Central memory CD4-positive, alpha-beta T cell (primary cell): ENCODE measurements around the gene FBLL1.
"Not testable (repeated sequence)": the region's sequence is repeated elsewhere in the genome, so short reads cannot be mapped to it uniquely, and the experiment has no call there.

Source experiments
- DNase-seq: peaks from one replicate; pipeline ENCODE4 v3.0.0; 2022
- total RNA-seq, 3 experiments: gene quantifications; one replicate each; lab custom pipeline; 2026; lab: John Stamatoyannopoulos, UW

FBLL1 gene
- 0 to 0.11 (median 0.05) reads per million in 3 experiments for total RNA-seq

DNA sequence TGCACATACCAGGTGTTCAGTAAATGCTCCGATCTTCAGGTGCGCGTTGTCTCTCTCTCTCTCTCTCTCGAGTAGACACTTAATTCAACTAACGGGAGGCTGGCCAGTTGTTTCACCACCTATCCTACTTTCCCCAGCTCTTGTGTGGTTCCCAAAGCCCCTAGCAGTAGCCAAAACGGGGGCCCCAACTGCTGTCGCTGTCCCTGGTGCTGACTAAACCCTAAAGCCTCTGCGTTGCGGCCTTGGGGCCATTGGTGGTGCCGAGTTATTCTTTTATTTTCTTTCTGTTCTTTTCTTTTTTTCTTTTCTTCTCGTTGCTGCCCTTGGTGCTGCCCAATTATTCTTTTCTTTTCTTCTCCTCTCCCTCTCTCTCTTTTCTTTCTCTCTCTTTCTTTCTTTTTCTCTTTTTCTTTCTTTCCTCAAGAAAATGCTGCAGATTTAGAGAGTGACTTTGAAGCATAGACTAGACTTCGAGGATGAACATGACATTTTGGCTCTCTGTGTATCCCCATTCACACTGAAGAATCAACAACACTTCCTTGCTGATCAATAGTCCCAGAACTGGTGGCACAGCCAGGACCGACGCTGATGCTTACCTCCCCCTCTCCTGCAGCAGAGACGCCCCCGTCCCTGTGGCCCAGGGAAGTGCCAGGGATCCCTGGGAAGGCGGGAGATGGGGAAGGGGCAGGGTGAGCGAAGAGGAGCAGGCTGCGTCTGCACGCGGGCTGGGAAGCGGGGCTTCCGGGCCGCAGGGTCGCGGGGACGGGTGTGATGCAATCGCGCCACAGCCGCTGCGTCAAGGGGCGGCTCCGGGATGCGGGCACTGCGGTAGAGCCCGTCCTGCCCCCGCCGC lies at the start of gene FBLL1:
TSS of gene FBLL1 (plus strand) at position 785 of the 853 bp plus-strand sequence. CDS start 200 bp downstream, outside the sequence.
- DNase-seq: no peak

DNA sequence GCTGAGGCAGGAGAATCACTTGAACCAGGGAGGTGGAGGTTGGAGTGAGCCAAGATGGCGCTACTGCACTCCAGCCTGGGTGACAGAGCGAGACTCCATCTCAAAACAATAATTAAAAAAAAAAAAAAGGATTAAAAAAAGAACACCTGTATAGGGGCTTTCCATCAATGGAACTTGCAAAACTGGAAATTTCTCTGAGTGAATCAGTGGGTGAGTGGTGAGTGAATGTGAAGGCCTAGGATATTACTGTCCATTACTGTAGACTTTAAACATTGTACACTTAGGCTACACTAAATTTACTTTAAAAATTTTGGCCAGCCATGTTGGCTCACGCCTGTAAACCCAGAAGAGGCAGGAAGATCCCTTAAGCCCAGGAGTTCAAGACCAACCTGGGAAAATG lies 48.5 kb upstream of the FBLL1 start:
- no peak for DNase-seq

DNA sequence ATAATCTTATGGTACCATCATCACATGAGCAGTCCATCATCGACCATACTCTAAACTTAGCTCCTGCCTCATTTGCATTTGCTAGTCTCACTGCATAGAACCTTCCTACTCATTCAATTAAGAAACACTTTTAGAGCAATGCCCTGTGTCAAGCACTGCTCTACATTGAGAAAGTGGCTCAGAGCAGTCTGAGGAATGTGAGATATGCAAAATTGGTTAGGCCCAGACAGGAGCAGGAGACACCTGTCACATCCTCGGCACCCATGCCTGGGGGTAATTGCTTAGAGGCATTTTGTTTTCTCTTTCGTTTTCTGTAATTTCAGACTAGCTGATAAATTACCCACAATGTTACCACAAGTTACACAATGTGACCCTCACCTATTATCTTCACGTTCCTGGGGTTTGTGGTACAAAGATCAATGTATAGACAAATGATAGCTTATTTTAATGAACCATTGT lies 47.7 kb upstream of the FBLL1 start:
- peak; percentile 1 for DNase-seq

DNA sequence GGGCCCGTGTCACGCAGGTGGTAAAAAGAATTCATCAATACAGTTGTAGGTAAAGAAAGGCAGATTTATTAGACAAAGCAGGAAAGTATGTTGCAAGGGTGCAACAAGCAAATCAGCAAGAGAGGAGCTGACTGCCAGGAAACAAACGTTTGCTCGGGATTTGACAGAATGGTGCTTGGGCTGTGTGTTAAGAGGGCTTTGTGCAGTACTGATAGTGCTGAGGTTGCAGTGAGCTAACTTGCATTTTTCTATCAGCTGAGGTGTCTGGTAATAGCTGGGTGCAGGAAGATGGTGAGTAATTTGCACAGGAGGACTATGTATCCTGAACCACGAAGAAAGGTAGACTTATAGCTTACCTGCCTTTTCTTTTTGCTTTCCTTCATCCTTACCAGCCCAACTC lies 46.7 kb upstream of the FBLL1 start:
- no peak for DNase-seq

DNA sequence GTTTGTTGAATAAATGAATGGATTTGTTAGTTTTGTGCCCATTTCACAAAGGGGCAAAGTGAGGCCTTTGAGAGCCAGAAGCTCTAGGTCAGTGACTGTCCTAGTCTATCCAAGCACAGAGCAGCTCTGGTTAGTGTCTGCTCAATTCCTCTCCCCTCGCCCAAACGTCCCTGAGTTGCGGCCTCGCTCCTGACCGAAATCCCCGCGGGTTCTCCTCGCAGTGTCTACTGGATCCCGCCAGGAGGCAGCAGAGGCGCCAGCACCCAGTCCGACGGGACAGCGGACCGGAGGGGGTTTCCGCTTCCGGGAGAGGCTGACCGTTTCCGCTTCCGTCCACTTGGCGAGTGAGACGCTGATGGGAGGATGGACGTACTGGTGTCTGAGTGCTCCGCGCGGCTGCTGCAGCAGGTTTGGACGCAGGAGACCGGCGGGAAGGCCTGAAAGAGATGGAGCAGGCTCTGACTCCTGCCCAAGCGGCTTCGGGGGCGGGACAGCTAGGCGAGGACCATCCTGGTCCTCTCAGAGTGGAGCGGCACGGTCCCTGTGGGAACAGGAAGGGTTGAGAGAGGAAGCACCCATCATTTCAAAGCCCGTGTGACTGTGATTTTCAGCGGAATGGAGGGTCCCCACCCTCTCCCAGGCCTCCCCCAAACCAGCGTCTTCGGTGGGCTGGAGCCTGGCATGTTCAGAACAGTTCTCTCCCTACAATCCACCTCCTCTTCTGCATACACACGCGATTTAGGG lies 42.8 kb upstream of the FBLL1 start, which contains the start of gene RARS1:
TSS of gene RARS1 (plus strand) at position 336 of the 744 bp plus-strand sequence. CDS start at position 364, 28 bp downstream.
- DNase-seq: peak; percentile 77

DNA sequence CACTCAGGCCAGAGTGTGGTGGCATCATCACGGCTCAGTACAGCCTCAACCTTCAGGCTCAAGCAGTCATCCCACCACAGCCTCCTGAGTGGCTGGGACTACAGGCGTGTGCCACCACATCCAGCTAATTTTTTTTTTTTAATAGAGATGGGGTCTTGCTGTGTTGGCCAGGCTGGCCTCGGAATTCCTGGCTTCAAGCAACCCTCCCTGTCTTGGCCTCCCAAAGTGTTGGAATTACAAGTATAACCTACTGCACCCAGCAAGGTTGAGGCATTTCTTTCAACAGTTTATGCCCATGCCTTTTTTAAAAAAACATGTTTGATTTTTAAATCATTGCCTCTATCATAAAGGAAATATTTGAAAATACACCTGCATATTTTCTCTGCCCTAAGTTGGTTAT lies 40.0 kb upstream of the FBLL1 start:
- DNase-seq: no peak

DNA sequence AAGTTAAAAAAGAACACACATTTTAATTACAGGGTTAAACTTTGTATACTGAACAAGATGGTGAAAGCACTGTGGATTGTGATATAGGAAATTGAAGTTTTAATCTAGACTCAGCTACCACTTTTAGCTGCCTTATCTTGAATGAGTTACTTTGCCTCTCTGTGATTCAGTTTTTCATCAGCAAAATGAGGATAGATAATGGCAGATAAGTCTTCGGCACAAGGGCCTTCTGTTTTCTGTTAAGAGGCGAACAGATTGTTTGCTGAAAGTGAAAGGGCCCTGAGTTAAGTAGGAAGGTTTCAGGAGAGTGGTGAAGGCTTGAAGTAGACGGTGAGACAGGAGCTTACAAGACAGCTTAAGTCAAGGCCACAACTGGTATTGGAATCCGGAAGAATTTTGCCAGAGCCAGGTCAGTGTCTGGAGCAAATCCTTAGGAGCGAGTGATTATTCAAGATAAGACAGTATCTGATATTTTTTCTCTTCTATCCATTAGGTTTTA lies 35.0 kb upstream of the FBLL1 start:
- DNase-seq: no peak

DNA sequence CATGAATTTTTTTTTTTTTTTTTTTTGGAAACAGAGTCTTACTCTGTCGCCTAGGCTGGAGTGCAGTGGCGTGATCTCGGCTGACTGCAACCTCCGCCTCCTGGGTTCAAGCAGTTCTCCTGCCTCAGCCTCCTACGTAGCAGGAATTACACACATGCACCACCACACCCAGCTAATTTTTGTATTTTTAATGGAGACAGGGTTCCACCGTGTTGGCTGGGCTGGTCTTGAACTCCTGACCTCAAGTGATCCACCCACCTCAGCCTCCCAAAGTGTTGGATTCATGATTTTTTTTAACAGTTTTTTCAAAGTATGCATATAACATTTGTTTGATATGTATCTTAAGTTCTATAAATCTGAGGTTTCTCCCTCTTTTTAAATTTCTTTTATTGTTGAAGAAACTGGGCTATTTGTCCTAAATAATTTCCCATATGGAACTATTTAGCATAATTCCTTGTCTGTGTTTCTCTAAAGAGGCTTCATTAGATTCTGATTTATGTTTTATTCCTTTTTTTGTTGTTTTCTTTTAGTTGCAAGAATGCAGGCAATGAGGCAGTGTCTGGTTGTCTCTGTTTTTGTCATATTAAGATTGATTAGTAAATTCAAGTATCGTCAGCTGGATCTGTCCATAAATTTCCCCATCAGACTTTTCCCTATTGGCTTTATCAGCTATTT lies 26.4 kb upstream of the FBLL1 start:
- DNase-seq: no peak

DNA sequence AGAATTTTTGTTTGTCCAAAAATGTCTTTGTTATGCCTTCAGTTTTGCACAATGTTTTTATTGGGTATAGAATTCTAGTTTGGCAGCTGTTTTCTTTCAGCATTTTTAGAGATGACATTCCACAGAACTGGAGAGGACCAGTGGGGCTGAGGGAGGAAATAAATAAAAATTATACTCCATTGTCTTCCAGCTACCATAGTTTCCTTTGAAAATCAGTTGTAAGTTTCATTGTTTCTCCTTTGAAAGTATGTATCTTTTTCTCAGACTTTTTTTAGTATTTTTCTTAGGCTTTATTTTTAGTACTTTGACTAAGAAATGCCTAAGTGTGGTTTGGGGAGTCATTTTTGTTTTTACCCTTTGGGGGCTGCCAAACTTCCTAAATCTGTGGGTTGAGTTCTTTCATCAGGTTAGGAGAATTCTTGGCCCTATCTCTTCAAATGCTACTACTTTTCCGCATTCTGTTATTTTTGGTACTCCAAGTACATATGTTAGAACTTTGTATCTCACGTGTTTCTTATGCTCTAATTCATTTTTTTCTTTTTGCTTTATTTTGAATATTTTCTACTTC lies 15.2 kb upstream of the FBLL1 start:
- DNase-seq: no peak

DNA sequence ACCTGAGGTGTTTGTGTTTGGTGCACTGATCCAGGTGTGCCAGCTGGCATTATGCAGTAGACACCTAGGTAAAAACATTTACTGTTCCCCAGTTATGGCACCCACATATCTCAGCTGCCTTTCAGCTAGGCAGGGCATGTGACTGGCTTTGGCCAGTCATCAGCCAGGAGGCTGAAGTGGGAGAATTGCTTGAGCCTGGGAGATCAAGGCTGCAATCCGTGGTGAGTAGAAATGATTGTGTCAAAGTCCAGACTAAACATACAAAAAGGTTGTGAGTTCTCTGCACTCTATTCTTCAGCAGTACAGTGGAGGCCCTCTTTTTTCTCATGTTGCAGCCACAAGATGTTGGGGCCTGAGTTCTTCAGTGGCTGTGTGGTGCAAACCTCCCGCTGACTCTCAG lies 3.2 kb upstream of the FBLL1 start:
- DNase-seq: no peak

DNA sequence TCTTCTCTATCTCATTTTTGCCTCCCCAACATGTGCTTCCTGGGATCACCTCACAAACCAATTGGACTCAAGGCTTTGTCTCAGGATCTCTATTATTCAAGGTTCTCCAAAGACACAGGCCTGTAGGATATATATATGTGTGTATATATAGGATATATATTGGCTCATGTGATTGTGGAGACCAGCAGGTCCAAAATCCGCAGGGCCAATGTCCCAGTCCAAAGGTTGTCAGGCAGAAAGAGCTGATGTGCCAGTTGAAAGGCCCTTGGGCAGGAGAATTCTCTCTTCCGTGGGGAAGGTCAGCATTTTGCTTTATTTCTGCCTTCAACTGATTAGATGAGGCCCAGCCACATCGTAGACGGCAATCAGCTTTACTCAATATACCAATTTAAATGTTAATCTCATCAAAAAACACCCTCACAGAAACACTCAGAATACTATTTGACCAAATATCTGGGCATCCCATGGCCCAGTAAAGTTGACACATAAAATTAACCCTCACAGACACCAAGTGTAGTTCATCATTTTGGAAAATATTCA lies 1.3 kb upstream of the FBLL1 start:
- no peak for DNase-seq

DNA sequence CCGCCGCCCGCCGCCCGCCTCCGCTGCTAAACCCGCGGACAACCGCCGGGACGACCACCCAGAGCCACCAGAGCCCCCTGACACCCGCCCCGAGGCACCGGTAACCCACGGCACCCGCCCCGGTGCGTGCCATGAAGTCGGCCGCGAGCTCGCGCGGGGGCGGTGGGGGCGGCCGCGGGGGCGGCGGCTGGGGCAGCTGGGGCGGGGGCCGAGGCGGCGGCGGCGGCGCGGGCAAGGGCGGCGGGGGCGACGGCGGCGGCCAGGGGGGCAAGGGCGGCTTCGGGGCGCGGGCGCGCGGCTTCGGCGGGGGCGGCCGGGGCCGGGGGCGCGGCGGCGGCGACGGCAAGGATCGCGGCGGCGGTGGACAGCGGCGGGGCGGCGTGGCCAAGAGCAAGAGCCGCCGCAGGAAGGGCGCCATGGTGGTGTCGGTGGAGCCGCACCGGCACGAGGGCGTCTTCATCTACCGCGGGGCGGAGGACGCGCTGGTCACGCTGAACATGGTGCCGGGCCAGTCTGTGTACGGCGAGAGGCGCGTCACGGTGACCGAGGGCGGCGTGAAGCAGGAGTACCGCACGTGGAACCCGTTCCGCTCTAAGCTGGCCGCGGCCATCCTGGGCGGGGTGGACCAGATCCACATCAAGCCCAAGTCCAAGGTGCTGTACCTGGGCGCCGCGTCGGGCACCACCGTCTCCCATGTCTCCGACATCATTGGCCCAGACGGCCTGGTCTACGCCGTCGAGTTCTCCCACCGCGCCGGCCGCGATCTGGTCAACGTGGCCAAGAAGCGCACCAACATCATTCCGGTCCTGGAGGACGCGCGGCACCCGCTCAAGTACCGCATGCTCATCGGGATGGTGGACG lies 499 bp downstream of the FBLL1 start:
- no peak for DNase-seq

DNA sequence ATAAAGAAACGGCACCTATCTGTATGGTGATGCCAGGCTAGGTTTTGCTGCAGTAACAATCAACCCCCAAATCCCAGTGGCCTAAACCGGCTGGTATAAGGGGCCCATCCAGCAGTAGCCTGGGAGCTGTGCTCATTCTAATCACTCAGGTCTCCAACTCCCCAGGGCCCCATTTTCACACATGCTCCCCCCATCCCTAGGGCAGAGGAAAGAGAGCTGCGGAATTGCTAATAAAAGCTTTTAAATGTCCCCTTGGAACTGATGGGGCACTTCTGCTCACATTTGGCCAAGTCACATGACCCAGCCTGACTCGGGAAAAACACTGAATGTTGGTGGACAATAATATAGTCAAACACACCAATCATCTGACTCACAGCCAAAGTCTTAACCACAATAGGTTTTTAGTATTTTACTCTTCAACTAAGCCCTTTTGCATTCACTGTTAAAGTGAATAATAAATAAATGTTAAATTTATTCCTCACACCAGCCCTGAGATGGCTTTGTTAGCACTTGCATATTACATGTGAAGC lies 1.6 kb downstream of the FBLL1 start:
- no peak for DNase-seq

DNA sequence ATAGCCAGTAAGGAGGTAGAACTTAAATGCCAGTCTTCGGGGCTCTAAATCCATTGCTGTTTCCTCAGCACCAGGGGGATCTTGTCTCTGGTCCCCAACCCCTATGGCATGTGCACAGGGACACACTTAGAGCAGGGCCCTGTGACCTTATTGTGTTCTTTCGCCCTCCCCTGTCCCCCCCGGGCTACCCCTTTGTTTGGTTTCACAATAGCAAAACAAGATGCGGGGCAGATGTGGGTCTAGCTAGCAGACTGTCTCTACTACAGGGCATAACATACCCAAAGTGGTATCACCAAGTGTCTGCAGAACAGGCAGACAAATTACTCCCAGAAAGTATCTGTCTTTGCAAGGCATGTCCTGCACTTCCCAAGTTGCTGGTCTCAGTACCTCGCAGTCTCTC lies 2.1 kb downstream of the FBLL1 start:
- no peak for DNase-seq

DNA sequence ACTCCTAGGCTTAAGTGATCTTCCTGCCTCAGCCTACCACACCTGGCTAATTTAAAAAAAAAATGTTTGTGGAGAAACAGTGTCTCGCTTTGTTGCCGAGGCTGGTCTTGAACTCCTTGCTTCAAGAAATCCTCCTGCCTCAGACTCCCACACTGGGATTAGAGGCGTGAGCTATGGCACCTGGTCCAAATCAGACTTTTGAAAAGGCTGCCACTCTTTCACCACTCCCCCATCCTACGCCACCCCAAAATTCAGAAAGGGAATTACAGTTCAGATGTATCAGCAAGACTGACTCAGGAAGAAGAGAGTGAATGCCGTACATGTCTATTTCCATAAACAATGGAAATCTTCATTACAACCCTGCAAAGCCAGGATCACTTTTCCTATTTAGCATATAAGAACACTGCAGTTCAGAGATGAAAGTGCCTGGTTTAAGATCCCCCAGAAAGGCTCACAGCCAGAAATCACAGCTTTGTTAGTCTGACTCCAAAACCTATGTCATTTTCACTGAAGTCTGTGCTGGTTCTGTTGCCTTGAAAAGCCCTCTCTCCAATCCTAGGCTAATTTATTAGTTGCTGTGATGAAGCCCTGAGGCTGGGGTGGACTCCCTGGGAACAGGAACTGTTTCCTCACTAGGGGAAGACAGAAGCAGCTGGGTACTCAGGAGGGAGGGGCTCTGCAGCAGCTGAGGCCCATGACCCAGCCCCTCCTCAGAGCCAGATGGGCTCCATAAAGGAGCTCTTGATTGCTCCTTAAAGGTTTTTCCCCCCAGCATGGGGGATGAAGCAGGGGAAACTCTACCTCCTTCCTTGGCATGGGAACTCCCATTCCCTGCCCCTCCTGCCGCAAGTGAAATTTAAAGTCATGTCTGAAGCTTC lies 3.1 kb downstream of the FBLL1 start:
- no peak for DNase-seq

DNA sequence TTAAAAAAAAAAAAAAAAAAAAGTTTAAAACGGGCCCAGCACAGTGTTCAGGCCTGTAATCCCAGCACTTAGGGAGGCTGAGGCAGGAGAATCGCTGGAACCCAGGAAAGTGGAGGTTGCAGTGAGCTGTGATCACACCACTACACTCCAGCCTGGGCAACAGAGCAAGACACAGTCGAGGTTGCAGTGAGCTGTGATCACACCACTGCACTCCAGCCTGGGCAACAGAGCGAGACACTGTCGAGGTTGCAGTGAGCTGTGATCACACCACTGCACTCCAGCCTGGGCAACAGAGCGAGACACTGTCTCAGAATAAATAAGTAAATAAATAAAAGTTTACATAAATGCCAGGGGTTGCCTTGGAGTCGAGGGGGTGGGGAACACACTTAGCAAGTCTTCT lies 5.2 kb downstream of the FBLL1 start:
- DNase-seq: not testable (repeated sequence)

DNA sequence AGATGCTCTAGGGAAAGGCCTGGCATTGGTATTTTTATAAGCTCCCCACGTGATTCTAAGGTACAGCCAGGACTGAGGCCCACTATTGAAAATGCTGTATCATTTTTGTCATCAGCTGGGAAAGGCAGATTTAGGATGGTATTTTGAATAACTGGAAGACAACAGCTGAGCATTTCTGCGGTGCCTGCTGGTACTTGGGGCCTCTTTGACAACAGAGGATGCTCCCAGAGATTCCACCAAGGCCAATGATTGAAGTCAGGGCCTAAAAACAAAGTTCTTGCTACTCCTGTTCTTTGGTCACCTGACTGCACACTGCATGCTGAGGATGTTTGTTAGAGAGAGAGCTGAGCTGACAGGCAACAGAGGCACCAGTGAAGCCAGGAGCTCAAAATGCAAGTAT lies 8.1 kb downstream of the FBLL1 start:
- DNase-seq: no peak

DNA sequence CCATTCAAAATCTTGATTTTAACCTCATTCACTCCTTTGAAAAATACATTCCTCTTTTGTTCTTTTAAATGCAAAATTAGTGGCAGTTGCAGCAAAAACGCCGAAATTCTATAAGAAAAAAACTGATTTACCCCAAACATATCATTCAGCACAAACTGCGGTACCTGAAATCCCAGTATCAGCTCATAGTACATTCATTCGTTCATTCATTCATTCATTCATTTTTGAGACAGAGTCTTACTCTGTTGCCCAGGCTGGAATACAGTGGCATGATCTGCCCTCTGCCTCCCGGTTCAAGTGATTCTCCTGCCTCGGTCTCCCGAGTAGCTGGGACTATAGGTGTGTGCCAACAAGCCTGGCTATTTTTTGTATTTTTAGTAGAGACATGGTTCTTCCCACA lies 20.4 kb downstream of the FBLL1 start:
- DNase-seq: no peak

DNA sequence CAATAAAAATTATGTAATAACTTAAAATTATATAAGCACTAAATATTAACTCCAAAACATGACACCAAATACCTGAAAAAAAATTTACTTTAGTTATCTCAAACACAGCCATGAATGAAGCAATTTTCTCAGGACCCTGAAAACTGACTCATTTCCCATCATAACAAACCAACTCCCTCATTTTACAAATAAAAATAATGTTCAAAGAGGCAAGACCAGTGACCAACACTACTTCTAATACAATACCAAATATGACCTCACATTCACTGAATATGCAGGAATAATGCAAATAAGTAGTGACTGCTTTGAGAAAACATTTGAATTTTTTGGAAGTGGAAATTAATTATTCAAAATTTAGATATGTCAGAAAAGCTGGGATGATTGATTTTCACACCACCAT lies 21.6 kb downstream of the FBLL1 start:
- DNase-seq: no peak

DNA sequence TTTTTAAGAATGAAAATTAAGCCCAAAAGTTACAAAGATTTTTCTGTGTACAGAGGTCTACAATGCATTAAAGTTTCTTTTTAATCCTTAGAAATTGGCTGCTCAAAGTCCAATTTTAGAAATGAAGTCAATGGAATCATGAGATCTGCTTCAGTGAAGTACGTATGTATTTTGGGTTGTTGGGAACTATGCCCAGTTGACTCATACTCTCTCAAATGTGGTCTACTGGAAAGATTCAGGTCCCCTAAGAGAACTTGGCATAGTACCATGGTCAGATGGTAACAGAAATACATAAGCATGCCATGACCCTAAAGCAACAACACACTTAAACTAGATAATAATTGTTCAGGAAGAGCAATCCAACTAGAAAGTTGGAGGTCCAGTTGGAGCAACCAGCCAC lies 23.0 kb downstream of the FBLL1 start:
- DNase-seq: no peak
